ENCODE data around the gene MPP2. TPM values are rescaled to one million over a fixed set of nuclear protein-coding genes. Genes with fewer than 3 reads are reported as not detected.
A peak's percentile ranks its signal among the peaks of the same experiment; 100 is the strongest.

Gene MPP2
- total and polyA plus RNA-seq, 2 of the 13 experiments (the other 11 are each of a cell fraction or from before 2014, with no cell fraction given), result 0.20 to 1.7 TPM

- TF ChIP-seq ZSCAN29 (CRISPR knock-in tag; conservative IDR thresholded peaks at IDR 0.05) (no peak), ZNF333 (CRISPR knock-in tag; IDR thresholded peaks at IDR 0.05; ENCODE audit: borderline replicate concordance) (peak; percentile 45; the same call in 1 of the 2 replicates), ZNF264 (CRISPR knock-in tag; IDR thresholded peaks at IDR 0.05) (no peak), JDP2 (CRISPR knock-in tag; IDR thresholded peaks at IDR 0.05; ENCODE audit: borderline replicate concordance) (no peak), ZNF280B (CRISPR knock-in tag; IDR thresholded peaks at IDR 0.05; ENCODE audit: borderline replicate concordance) (no peak), HNRNPLL (IDR thresholded peaks at IDR 0.05; ENCODE audit: low read depth, low read length, poor library complexity, severe bottlenecking) (peak; percentile 27), ZFYVE20 (CRISPR knock-in tag; IDR thresholded peaks at IDR 0.05; ENCODE audit: borderline replicate concordance, low read depth) (no peak), SYNCRIP (IDR thresholded peaks at IDR 0.05; ENCODE audit: insufficient read depth, low read depth, low read length) (no peak), MIER2 (CRISPR knock-in tag; IDR thresholded peaks at IDR 0.05) (no peak), MAFG (CRISPR knock-in tag; IDR thresholded peaks at IDR 0.05) (no peak), SRF (IDR thresholded peaks at IDR 0.05; ENCODE audit: low read depth, low read length) (no peak), ZNF652 (CRISPR knock-in tag; IDR thresholded peaks at IDR 0.05; ENCODE audit: borderline replicate concordance, low read depth) (no peak), CBX2 (IDR thresholded peaks at IDR 0.05; ENCODE audit: low read depth, low read length) (no peak), CBX2 (CRISPR knock-in tag; IDR thresholded peaks at IDR 0.05; ENCODE audit: low read depth) (no peak), EHMT2 (IDR thresholded peaks at IDR 0.05; ENCODE audit: borderline replicate concordance, low read depth, low read length) (no peak), ZNF234 (CRISPR knock-in tag; conservative IDR thresholded peaks at IDR 0.05) (no peak), CEBPB (IDR thresholded peaks at IDR 0.05; ENCODE audit: borderline replicate concordance, low read depth, low read length) (no peak), RFX1 (IDR thresholded peaks at IDR 0.05) (no peak), EED (CRISPR knock-in tag; IDR thresholded peaks at IDR 0.05) (no peak), ELF4 (CRISPR knock-in tag; IDR thresholded peaks at IDR 0.05; ENCODE audit: borderline replicate concordance) (no peak), GABPA (IDR thresholded peaks at IDR 0.05; ENCODE audit: low read depth, low read length) (no peak), GABPA (CRISPR knock-in tag; IDR thresholded peaks at IDR 0.05; ENCODE audit: low read depth) (no peak), MED8 (CRISPR knock-in tag; IDR thresholded peaks at IDR 0.05; ENCODE audit: insufficient replicate concordance) (peak; percentile 63)
- TF ChIP-seq, protein P1, sequence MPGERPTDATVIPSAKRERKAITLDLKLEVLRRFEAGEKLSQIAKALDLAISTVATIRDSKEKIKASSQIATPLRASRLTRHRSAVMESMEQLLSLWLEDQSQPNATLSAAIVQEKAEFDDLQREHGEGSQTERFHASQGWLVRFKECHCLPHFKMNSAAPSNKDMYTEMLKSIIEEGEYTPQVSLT (CRISPR knock-in tag; IDR thresholded peaks at IDR 0.05; ENCODE audit: borderline replicate concordance, low read depth), result no peak; the same call in 1 of the 2 replicates
- TF ChIP-seq, protein P2, sequence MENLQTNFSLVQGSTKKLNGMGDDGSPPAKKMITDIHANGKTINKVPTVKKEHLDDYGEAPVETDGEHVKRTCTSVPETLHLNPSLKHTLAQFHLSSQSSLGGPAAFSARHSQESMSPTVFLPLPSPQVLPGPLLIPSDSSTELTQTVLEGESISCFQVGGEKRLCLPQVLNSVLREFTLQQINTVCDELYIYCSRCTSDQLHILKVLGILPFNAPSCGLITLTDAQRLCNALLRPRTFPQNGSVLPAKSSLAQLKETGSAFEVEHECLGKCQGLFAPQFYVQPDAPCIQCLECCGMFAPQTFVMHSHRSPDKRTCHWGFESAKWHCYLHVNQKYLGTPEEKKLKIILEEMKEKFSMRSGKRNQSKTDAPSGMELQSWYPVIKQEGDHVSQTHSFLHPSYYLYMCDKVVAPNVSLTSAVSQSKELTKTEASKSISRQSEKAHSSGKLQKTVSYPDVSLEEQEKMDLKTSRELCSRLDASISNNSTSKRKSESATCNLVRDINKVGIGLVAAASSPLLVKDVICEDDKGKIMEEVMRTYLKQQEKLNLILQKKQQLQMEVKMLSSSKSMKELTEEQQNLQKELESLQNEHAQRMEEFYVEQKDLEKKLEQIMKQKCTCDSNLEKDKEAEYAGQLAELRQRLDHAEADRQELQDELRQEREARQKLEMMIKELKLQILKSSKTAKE (CRISPR knock-in tag; IDR thresholded peaks at IDR 0.05; ENCODE audit: borderline replicate concordance), result no peak
Measured at GRCh38 chr17:43832976-43833829, 74.1 kb downstream of the MPP2 start, which contains the start of gene MPP3 (continued).

Data from HepG2 (cell line).